Peyer's patch (tissue), 4 donors: ENCODE measurements around the gene CRNKL1. TPM values are rescaled to one million over a fixed set of nuclear protein-coding genes. Genes with fewer than 3 reads are reported as not detected.

Experiments used
- DNase-seq, 3 donors: peaks; one replicate each; pipeline ENCODE4 v3.0.0-alpha.2; 2017 to 2019
- H3K27ac ChIP-seq, 4 donors: fragments of 200-600 bp; sonication (generic); one replicate each; pipeline ENCODE4 v1.5.1; 2016 to 2019
- H3K27me3 ChIP-seq, 2 donors: fragments of 200-600 bp; sonication (generic); one replicate each; pipeline ENCODE4 v1.5.1; 2019
- H3K36me3 ChIP-seq, 3 donors: fragments of 200-600 bp; sonication (generic); one replicate each; pipeline ENCODE4 v1.5.1; 2016 to 2019
- H3K4me1 ChIP-seq, 4 donors: fragments of 200-600 bp; sonication (generic); one replicate each; pipeline ENCODE4 v1.5.1; 2016 to 2019
- H3K4me3 ChIP-seq, 4 donors: fragments of 200-600 bp; sonication (generic); 1 replicate in 3 of 4; 2 replicates in 1 of 4; pipeline ENCODE4 v1.5.1; 2016 to 2019; ENCODE audit warnings: mild to moderate bottlenecking in 1 of 4
- H3K9me3 ChIP-seq, 4 donors: fragments of 200-600 bp; sonication (generic); one replicate each; pipeline ENCODE4 v1.5.1; 2016 to 2019; ENCODE audit warnings: mild to moderate bottlenecking in 1 of 4
- POLR2A ChIP-seq, 2 donors: fragments of 450-650 bp; IDR thresholded peaks; one replicate each; pipeline ENCODE4 v1.5.1; 2017; ENCODE audit warnings: antibody characterized with exemption in 2 of 2, mild to moderate bottlenecking in 2 of 2, moderate library complexity in 2 of 2
- total RNA-seq, 4 donors: library from RNA; depleted of rRNA; stranded (reverse); fragments of >200 nt; gene quantifications; one replicate each; pipeline ENCODE4 v1.1.0, GENCODE V29; 2016
- TF ChIP-seq, protein P1 (sequence below), 6 experiments: fragments of 450-650 bp in 4 of 6; fragments of 200-600 bp in 2 of 6; sonication (generic) in 1 of 6; IDR thresholded peaks; one replicate each; pipeline ENCODE4 v1.5.1; 2017 to 2019; ENCODE audit warnings: antibody characterized with exemption in 6 of 6, mild to moderate bottlenecking in 3 of 6, moderate library complexity in 1 of 6

Gene CRNKL1
- total RNA-seq, 4 donors from 2014 or later = 11.9 to 56.1 (median 23.9) TPM

DNA sequence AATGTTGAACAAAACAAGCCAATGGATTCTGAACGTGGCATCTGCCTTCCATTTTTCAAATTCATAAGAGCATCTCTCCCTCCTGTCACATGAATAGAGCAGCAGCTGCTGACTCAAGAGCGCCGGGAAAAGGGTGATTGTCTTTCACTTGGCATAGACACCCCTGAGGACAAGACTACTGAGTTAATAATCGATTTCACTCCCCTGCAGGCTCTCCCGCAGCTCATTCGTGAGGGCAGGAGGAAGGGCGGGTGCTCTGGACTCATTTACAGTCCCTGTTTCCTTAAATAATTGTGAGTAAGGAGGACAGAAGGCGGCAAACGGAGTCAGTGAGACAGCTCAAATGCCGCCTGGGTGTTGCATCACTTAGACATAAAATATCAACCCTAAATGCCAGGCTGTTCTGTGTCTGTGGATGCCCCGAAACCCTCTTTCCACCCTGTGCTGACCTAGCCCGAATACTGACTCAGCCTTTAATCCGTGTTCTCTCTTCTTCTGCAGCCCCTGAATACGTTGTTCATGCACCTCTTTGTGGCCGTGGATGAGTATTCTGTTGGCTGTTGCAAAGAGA is 21.6 kb upstream of the CRNKL1 start:
- no peak for DNase-seq
- Histone ChIP-seq H3K36me3 (no peaks in the 10 kb centered on the region), H3K27ac (no peak overlapping the region), H3K27me3 (no peaks in the 10 kb centered on the region), H3K4me3 (no peak overlapping the region), H3K9me3 (no peaks in the 10 kb centered on the region), H3K4me1 (no peaks in the 10 kb centered on the region)
- TF ChIP-seq POLR2A (IDR thresholded peaks at IDR 0.05) = no peak
- TF ChIP-seq, protein P1, sequence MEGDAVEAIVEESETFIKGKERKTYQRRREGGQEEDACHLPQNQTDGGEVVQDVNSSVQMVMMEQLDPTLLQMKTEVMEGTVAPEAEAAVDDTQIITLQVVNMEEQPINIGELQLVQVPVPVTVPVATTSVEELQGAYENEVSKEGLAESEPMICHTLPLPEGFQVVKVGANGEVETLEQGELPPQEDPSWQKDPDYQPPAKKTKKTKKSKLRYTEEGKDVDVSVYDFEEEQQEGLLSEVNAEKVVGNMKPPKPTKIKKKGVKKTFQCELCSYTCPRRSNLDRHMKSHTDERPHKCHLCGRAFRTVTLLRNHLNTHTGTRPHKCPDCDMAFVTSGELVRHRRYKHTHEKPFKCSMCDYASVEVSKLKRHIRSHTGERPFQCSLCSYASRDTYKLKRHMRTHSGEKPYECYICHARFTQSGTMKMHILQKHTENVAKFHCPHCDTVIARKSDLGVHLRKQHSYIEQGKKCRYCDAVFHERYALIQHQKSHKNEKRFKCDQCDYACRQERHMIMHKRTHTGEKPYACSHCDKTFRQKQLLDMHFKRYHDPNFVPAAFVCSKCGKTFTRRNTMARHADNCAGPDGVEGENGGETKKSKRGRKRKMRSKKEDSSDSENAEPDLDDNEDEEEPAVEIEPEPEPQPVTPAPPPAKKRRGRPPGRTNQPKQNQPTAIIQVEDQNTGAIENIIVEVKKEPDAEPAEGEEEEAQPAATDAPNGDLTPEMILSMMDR (IDR thresholded peaks at IDR 0.05) = no peak

DNA sequence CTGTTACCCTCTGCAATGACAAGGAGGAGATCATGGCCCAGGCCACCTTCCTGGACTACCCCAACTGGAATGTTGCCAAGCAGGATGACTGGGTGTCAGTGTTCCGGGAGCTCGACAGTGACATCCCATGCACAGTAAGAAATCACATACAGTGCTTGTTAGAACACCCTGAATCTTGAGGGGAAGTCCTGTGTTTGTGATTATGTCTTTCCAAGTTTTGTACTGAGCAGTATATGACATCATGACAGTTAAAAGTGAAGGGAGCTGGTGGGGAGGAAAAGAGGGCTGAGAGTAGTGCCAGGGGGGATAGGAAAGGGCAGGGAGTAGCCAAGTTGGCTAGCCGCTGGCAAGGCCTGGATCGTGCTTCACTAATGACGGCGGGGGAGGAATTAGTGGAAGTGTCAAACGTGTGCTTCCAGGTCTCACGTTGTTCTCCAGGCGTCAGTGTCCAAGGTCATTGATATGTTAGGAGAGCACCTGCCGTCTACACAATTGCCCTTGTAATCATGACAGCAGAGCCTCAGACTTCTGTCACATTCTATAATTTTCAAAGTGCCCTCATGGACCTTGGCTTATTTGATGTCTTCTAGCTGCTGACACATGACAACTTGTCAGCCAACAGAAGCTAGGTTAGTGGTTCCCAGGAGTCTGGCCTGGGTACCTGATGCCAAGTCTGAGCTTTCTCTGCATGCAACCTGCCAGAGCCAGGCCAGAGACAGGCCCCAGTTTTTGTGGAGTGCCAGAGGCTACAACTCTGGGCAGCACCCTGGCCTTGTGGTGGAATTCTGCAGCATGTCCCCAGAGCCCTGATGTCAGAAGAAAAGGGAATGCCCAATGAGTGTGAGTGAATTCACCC is 18.8 kb upstream of the CRNKL1 start:
- no peak for DNase-seq
- TF ChIP-seq, protein P1 (IDR thresholded peaks at IDR 0.05) = no peak
- no peak for TF ChIP-seq POLR2A (IDR thresholded peaks at IDR 0.05)

DNA sequence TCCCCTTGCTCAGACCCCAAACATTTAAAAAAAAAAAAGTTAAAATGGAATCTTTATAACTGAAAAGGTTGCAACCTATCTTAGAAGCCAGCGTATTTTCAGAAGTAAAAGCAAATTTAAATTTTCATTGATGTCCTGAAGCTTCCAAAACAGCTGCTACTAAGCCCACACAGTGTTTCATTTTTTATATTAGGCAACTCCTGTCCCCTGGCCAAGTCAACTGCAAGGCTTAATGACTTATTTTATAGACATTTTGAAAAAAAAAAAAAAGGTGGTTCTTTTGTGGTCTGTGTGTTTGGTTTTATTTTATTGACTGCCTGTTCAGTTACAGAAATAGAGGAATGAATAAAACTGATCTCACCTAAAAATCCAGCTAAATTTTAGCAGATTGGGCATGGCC is 13.1 kb upstream of the CRNKL1 start:
- Histone ChIP-seq H3K9me3 (no peaks in the 10 kb centered on the region), H3K36me3 (no peaks in the 10 kb centered on the region), H3K27me3 (no peaks in the 10 kb centered on the region), H3K4me1 (no peaks in the 10 kb centered on the region), H3K27ac (no peak overlapping the region), H3K4me3 (no peak overlapping the region)
- DNase-seq = no peak
- TF ChIP-seq POLR2A (IDR thresholded peaks at IDR 0.05) = no peak

More for the DNA sequence above, 18.8 kb upstream of the CRNKL1 start:
- Histone ChIP-seq H3K27ac (no peak overlapping the region), H3K4me3 (no peak overlapping the region), H3K4me1 (no peaks in the 10 kb centered on the region), H3K27me3 (no peaks in the 10 kb centered on the region), H3K36me3 (no peaks in the 10 kb centered on the region), H3K9me3 (no peaks in the 10 kb centered on the region)

DNA sequence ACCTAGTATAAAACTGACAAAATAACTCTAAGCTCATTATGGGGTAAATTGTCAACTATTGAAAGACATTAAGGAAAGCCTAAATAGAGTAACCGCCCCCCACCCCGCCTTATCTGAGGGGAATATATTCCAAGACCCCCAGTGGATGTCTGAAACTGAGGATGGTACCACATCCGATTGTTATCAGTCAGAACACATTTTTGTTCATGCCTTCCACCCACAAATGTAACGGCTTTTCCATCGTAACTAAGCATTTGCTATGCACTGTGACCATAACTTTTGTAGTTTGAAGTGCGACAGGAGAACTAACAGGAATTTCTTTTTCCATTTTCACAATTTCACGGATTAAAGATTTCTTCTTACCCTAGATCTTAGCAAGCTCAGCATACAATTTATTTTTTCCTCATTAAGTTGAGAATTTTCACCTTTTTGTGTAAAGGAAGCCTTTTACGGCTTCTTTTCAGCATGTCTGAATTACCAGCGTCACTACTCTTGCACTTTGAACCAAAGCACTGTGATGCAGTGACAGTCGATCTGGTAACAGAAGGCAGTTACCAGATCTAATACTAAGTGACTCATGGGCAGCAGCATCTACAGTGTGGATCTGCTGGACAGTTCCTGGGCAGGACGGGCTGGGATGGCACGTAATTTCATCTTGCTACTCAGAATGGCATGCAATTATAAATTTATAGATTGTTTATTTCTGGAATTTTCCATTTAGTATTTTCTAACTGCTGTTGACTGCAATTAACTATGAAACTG is 11.9 kb upstream of the CRNKL1 start:
- H3K27me3 ChIP-seq = no peaks in the 10 kb centered on the region
- no peak for DNase-seq
- H3K36me3 ChIP-seq = no peaks in the 10 kb centered on the region
- H3K4me3 ChIP-seq = no peak overlapping the region
- H3K4me1 ChIP-seq = no peaks in the 10 kb centered on the region
- no peaks in the 10 kb centered on the region for H3K9me3 ChIP-seq
- TF ChIP-seq, protein P1 (IDR thresholded peaks at IDR 0.05) = no peak
- no peak for TF ChIP-seq POLR2A (IDR thresholded peaks at IDR 0.05)
- H3K27ac ChIP-seq = no peak overlapping the region

DNA sequence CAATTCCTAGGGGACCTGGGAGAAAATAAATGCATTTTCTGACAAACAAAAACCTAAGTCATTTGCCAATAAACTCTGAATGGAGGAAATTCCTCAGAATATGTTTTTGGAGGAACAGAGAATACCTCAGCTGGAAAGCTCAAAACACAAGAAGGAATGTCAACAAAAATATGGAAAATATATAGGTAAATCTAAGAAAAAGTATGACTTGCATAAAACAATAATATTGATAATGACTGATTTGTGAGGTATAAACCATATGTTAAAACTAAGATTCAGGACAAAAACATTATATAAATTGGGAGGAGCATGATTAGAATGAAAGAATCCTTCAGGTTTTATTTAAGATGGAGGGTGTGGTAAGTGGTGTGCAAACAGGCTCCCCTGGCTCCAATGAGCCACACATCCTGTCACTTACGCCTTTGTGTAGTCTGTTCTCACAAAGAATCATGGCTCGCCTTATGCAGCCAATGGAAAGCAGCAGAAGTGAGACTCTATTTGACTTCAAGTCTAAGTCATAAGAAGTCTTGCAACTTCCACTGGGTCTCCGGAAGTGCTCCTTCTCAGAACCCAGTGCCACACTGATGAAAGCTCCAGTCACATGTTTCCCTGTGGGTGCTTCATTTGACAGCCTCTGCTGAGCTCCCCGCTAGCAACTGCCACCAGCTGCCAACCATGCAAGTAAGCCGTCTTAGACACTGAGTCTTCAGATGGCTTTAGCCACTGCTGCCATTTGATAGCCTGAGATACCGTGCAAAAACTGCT is 8.2 kb upstream of the CRNKL1 start:
- TF ChIP-seq, protein P1 (IDR thresholded peaks at IDR 0.05) = no peak
- TF ChIP-seq POLR2A (IDR thresholded peaks at IDR 0.05) = no peak
- Histone ChIP-seq H3K27ac (no peak overlapping the region), H3K27me3 (no peaks in the 10 kb centered on the region), H3K36me3 (no peaks in the 10 kb centered on the region), H3K4me3 (no peak overlapping the region), H3K9me3 (no peaks in the 10 kb centered on the region), H3K4me1 (no peaks in the 10 kb centered on the region)
- no peak for DNase-seq
